22Rv1 (cell line): ENCODE measurements around the gene SNTB2.

Source experiments
- H3K27ac ChIP-seq: fragments of 450-650 bp; 2 replicates; pipeline ENCODE4 v1.5.1; 2017
- CTCF ChIP-seq: fragments of 450-650 bp; IDR thresholded peaks from 2 replicates; pipeline ENCODE4 v1.5.1; 2017; ENCODE audit warnings: mild to moderate bottlenecking
- ZFX ChIP-seq: fragments of 450-650 bp; IDR thresholded peaks from 2 replicates; pipeline ENCODE4 v1.6.1; 2017; ENCODE audit warnings: antibody characterized with exemption, borderline replicate concordance

SNTB2 gene

GRCh38 chr16:69330286-69331109, 143.5 kb downstream of the SNTB2 start, which contains the start of gene PDF:
TSS of gene PDF (minus strand) at chr16:69330588. CDS start at chr16:69330570, 18 bp downstream.
- TF ChIP-seq CTCF (no peak), ZFX (no peak)
- H3K27ac ChIP-seq = peak within 1 kb of the TSS; percentile 92

- TF ChIP-seq CTCF (no peak), ZFX (no peak)
- H3K27ac ChIP-seq = no peak overlapping the region
Observed at GRCh38 chr16:69334696-69335095, 147.7 kb downstream of the SNTB2 start.

- H3K27ac ChIP-seq = peak overlapping the region; percentile 88
- no peak for TF ChIP-seq ZFX
- no peak for TF ChIP-seq CTCF
Observed at GRCh38 chr16:69338557-69339288, 151.8 kb downstream of the SNTB2 start.

- TF ChIP-seq CTCF (peak; percentile 84), ZFX (no peak)
Observed at GRCh38 chr16:69339289-69340094, 152.5 kb downstream of the SNTB2 start, which contains the start of the genes COG8 and NIP7. TSS of gene COG8 (minus strand) at chr16:69339564. CDS start at chr16:69339552, 12 bp downstream. TSS of gene NIP7 (plus strand) at chr16:69339772. CDS start at chr16:69339830, 58 bp downstream.

GRCh38 chr16:69340095-69340644, 153.2 kb downstream of the SNTB2 start:
- peak overlapping the region; percentile 88 for H3K27ac ChIP-seq
- TF ChIP-seq ZFX = no peak
- TF ChIP-seq CTCF = no peak

More at GRCh38 chr16:69339289-69340094, 152.5 kb downstream of the SNTB2 start, which contains the start of the genes COG8 and NIP7:
- peak within 1 kb of the TSS; percentile 88 for H3K27ac ChIP-seq

- TF ChIP-seq CTCF (no peak), ZFX (no peak)
- no peak overlapping the region for H3K27ac ChIP-seq
Observed at GRCh38 chr16:69344171-69344570, 157.2 kb downstream of the SNTB2 start.
